CD4-positive, alpha-beta T cell treated with Interleukin-4 for 1 hour (primary cell): ENCODE measurements around the gene STXBP6.
"Not testable (repeated sequence)": the region's sequence is repeated elsewhere in the genome, so short reads cannot be mapped to it uniquely, and the experiment has no call there.

ENCODE experiments used
- DNase-seq, 2 donors: peaks; one replicate each; pipeline ENCODE4 v3.0.0-alpha.2; 2020 to 2022

STXBP6 gene

DNA sequence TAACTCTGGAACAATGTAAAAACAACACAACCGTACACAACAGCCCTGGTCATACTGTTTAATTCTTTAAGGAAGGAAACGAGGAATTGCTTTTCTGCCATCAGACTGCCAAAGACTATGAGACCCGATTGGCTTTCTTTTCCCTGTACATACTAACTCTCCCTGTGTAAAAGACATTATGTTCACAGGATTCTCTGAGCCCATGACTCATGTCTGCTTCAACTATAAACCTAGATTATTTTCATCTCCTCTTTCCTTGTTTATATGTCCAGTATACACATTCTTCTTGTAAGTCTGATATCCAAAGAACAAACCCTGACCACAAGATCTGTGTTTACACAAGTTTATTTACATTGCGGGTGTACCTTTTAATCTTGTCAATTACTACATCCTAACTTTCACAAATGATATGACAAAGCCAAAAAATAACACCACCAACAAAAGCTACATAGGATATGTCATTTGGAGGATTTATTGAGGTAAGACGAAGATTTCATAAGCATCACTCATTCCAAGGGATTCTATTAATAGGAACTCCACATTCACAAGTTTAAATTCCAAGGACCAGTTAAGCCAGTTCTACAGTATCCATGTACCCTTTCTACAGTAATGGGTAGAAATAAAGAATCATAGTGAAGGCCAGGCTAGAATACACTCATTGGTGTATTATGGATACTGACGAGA, 67.3 kb downstream of the STXBP6 start:
- no peak for DNase-seq

DNA sequence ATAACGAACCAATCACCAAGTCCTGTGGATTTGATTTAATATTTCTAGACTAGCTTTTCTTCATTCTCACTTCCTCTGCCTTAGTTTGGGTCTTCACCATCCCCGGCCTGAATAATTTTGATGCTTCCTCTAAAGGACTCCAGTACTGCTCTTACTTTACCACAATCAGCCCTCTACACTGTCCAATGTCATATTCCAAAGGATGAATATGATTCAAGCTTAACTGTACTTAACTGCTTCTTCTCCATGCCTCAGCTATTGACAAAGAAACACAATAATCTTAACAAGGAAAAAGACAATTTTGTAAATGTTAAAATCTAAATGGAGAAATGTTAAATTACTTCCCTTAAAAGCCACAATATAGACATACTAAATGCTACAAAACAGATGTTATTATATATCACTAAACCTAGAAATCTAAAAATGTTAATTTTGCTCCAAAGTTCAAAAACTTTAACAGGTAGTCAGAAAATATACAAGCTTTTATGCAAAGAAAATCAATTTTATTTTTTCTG, 70.2 kb downstream of the STXBP6 start:
- DNase-seq: no peak

DNA sequence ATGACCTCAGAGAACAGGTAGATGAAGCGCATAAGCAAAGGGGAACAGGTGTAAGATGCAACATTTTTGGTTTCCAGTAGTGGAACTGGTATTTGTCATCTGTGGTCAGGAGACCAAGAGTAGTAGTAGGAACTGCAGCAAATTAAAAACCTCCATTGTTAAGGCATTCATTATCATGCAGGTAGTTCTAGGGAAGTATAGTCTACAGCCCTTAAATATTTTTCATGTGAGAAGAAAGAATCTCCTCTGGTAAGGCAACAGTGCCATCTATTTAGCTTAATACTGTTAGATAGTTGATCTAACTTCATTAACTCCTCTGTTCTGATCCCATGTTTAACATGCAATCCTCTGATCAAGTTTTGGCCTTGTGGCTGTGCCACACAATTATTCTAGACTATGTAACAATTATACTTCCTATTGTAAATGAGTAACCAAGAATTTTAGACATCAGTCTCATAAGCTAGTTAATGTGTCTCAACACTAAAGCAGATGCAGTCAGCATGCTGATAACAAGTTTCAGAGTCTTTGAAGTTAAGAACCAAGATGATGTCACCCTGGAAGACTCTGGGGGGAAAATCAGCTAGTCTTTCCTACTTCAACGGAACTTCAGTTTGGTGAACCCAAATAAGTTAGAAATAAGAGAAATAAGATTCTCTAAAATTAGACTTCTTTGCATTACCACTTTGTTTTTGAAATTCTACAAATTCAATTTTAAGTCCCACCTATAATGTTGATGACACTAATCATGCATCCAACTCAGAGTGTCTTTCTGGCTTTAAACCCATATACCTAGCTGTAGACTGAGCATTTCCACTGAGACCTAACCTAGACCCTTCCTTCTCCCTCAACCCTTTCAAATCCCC, 70.9 kb downstream of the STXBP6 start:
- DNase-seq: no peak

DNA sequence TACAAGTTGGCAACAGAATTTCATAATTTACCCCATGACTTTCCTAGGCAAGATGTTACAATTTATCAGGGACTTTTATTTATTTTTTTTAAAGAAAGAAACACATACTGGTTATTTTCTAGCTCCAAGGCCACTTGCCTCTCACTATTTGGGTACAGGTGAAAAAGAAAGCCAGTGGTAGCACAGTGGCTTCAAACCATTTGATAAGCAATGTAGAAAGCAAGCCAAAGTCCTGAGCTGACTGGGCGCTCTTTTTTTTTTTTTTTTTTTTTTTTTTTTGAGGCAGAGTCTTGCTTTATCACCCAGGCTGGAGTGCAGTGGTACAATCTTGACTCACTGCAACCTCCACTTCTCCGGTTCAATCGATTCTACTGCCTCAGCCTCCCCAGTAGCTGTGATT, 73.3 kb downstream of the STXBP6 start:
- DNase-seq: no peak

DNA sequence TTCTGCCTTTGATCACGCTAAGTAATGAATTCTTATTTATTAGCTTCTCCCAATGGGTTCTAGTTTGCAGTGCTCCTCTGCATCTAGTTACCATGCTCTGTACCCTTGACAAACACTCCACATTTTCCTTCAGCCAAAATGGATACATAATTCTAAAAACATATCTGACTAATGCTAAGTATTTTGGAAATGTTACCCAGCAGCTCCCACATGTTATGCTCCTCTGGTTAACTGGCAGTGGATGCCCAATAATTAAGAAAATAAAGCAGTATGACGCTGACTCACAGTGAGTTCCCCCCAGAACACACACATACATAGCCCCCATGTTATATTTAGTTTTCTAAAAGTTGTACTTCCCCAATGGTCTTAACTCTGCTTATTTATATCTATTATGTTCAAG, 74.6 kb downstream of the STXBP6 start:
- DNase-seq: no peak

DNA sequence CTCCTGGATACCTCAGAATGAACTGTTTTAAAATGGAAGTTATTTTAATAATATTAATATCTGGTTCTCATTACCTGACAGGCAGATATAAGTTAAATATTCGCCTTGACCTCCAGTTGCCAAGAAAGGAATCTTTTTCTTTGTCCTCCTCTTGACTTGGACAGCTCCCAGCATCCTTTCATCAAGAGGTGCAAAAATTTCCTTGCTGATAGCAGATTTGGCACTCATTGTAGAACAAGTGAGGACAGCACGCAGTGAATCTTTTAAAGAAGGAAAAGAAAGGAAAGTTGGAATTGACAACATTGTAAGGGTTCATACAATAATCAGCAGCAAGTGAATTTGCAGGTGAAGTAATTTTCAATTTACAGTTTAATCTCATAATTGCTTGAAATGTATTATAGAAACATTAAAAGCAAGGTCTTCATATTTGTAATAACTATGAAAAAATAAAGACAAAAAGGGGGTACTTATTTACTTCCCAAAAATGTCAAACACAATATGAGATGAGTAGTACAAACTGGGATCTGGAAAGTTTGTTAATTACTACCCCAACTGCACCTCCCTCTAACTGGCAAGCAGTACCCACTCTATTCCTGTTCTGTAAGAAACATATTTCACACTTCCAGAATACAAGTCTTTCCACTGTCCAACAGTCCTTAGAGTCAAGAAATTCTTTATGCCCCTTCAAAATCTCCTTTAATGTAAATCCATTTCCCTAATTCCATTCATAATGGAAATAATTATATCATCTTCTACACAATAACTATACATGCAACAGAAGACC, 75.2 kb downstream of the STXBP6 start:
- no peak for DNase-seq

DNA sequence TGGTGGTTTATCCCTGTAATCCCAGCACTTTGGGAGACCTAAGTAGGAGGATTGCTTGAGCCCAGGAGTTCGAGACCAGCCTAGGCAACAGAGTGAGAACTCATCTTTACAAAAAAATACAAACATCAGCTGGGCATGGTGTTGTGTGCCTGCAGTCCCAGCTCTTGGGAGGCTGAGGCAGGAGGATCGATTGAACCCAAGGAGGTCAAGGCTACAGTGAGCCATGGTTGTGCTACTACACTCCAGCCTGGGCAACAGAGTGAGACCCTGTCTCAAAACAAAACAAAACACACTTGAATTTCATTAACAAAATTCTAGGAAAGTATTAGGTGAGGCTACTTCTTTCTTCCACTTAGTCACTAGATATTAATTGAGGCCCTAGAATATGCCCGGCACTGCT, 77.1 kb downstream of the STXBP6 start:
- DNase-seq: no peak

DNA sequence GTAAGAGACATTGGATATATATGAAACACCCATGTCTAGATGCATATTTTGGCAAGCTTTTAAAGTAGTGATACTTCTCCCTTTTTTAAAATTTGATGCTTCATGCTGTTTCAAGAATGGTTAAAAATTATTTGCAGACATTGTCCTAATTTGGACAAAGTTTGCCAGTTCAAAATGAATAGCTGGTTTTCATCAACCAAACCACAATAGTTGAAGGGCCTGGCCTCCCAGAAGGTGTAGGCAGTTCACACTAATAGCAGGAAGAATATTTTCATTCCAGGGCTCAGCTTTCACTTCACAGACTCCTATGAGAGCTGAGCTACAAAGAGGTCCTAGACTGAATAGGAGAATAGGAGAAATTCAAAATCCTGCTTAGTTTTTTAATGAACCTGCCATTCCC, 78.7 kb downstream of the STXBP6 start:
- DNase-seq: no peak

DNA sequence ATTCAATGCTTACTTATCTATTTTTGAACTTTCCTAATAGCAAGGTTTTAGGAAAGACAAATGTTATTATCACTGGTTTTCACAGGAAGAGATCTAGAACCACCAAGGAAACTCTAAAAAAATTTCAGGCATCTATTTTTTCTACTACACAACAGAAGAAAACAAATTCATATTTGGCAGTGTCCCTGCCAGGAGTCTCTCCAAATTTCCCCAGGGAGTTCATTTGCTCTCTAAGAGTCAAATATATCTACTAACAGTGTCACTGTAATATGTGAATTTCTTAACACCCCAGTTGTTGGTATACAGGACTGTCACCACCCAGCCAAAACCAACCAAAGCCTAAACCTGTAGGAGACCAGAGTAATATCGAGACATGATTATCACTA, 83.4 kb downstream of the STXBP6 start:
- DNase-seq: no peak

DNA sequence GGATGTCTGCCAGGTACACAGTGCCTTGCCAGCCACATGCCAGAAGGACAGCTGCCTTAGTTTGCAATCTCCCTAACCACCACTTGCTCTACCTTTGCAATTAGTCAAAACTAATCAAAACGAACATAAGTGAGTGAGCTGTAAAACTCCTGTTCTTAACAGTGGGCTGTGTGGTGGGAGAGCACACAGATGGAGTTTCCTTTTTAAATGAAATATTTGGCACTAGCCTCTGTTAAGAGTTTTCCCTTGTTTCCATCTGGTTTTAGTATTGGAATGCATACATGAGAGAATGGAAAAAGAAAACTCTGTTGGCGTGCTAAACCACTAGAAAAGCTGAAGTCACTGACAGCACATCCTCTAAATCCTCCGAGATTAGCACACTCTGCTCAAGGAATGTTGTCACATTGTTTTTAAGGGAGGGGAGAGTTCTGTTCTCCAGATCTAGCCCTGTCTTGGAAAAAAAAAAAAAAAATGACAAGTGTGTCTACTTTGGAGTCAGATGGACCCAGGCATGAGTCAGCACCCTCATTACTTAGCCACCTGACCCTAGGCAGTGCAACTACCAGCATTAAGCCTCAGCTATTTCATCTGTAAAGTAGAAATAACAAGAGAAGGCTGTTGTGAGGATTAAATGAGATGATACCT, 83.9 kb downstream of the STXBP6 start:
- DNase-seq: no peak

DNA sequence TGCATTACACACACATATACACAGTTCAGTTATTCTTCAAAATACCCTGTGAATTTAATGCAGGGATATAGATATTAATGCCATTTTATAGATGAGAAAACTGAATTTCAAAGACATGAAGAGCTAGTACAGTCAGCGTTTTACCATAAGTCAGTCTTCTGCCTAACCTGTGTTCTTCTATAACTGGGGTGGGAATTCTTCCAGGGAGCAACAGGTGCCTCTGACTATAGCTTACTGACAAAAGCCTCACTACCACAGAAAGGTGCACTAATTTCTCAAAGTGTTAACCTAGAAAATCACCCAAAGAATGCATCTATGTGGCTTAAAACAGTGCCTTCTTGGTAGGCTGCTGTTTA, 84.4 kb downstream of the STXBP6 start:
- no peak for DNase-seq

DNA sequence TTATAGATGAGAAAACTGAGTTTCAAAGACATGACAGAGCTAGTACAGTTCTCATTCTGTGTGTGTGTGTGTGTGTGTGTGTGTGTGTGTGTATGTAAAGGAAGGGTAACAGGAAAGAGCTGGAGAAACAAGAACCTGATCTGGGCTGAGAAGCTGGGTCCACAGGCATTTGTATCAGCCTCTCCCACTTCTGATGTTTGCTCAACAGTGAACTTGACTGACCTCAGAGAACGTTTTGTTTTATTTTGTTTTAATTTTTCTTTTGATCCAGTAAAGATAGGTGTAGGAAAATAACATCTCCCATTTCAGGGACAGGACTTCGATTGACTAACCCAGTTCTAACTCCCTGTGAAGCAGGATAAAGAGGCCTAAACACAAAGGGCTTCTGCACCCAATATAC, 85.4 kb downstream of the STXBP6 start:
- DNase-seq: no peak

DNA sequence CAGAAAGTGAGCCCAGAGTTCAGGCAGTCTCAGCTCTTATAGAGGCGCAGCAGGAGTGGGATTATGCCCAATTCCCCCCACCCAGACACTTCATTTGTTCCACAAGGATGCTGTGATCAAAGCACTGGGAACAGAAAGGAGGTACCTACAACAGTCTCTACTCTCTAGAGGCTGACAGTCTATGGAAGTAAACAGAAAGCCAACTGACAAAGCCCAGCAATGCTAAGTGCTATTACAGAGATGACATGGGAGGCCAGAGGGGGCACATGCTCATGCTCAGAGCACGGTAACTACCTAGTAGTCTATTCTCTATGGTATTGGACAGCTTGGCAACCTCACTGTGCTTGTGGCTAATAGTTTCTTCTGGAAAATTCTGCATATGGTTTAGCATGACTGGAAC, 85.9 kb downstream of the STXBP6 start:
- no peak for DNase-seq

DNA sequence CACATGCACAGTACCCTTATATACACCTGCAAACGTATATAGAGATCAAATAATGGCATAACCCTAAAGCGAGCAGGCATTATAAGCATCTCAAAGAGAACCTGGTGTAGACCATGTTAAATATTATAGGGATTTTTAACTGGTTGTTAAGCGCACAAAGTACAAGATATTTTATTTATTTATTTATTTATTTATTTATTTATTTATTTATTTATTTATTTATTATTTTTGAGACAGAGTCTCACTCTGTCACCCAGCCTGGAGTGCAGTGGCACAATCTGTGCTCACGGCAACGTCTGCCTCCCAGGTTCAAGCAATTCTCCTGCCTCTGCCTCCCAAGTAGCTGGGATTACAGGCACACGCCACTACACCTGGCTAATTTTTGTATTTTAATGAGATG, 87.8 kb downstream of the STXBP6 start:
- not testable (repeated sequence) for DNase-seq

DNA sequence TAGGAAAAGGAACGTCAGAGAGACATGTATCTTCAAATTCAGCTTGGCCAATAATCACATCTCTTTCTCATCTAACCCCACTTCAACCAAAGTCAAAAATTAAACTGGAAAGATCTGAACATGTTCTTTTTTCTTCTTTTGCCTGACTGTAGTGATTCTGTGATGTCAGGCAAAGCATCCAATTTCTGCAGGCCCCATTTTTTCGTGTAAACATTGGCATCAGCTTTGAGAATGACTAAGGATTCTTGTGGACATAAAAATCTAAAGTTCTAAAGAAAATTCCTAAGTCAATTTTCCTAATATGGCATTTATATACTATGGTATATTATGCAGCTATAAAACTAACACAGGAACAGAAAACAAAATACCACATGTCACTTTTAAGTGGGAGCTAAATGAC, 89.1 kb downstream of the STXBP6 start:
- DNase-seq: no peak

DNA sequence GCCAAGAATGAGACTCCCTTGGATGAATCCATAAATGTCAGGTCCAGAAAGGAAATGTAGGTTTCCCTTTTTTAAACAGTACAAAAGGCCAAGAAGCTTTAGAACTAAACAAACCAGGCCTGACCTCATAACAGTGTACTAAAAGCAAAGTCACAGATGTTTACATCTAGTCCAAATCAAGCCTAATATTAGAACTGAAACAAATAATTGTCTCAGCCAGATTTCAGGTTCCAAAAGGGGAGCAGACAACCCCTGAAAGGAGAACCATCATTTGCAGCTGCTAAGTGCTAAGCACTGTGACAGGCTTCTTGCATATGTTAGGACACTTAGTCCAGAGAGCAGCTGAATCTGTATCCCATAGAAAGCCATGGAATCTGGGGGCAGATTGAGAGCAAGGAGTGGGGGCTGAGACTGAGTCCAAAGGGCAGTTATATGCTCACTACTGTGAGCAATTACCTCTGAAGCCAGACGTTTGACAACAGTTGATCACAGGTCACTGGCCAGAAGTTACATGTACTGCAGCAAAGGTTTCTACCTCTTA, 90.1 kb downstream of the STXBP6 start:
- no peak for DNase-seq

DNA sequence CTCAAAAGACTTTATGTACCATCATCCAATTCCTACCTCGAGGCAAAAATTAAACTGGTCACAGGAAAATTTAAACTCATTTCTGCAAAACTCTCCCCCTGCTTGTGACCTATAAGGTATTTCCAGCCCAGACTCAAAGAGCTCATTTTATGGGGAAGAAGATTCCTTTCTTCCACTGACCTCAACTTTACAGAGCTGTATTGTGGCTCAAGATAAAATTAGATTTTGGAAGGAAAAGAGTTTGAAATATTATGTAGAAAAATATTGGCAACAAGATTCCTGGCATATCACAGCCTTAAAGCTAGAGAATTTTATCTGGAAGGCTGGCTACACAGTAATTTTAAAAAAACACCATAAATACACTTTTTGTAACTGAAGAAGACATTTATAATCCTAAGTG, 91.7 kb downstream of the STXBP6 start:
- DNase-seq: no peak

DNA sequence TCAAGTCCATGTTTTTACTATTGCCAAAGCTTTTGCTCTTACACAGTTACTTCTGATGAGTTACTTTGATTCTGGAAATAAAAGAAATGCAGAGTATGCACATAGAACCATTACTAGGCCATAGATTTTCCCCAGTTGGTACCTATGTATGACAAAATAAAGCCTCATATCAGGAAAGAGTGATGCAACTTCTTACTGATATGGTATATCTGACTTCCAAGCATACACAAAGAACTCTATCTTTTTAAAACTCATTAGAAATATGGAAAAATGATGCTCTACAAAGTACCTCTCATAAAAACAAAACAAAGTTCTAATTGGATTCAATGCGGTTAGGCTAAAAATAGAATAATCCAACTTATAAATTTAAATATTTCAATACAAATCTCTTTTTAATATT, 92.1 kb downstream of the STXBP6 start:
- DNase-seq: no peak

DNA sequence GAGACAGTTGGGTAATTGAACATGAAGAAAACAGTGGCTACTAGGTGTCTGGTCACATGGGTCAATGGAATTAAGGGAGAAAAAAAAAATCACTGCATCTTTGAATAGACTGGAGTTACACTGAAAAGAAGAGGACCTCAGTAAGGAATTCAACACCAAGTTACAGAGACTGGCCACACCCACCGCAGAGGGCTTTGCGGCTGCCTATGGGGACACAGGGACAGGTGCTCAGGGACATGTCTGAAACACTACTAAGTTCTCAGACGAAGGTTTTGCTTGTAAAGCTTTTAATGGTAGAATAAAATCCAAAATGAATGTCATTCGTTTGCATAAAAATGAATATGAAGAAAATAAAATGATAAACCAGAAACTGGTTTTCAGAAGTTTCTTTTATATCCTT, 93.8 kb downstream of the STXBP6 start:
- DNase-seq: no peak

DNA sequence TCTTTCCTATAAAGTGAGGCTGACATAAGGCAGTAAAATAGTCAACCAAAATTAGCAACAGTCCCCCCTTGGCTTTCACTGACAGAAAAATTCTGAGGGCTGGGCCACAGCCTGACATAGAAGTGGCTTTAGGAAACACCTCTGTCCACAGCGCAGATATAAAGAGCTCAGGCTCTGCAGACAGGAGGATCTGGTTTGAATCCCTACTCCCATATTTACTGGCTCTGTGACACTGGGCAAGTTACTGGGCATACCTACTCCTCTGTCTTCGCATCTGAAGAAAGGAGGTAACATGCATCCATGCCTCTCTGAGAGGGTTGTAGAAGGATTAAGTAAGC, 95.3 kb downstream of the STXBP6 start:
- no peak for DNase-seq

DNA sequence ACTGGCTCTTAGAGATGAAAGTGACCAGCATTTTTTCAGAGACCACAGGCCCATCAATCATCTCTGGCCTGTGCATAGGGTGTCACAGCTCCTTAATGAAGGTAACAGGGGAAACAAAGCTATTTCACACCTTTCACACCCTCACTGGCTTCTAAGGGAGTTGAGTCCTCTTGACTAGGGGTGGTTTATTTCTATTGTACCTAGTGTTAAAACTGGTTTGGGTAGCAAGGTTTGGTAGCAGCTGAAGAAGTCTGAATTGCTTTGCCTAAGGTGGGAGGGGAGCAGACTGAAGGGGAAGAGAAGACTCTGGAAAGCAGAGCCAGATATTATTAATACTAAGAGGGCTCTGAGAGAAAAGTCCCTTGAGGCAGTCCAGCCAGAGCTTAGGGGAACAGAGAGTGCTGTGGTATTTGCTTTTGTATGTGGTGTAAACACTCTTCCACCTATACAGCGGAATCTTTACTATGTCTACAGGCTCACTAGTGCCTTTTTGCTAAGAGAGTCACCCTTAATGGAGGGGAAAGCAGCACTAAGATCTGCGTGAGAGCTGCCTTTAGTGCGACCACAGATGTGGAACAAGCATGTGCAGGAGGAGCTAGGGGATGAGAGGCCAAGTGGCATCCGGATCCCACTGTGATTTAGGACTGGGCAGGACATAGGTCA, 95.8 kb downstream of the STXBP6 start:
- no peak for DNase-seq
